KBM-7 (cell line): Measurements from ENCODE around the gene PKDCC.
"Not testable (repeated sequence)": the region's sequence is repeated elsewhere in the genome, so short reads cannot be mapped to it uniquely, and the experiment has no call there.

ENCODE experiments used
- DNase-seq: peaks from one replicate; pipeline ENCODE4 v3.0.0-alpha.2; 2015
- in situ Hi-C: fragments of 300-500 bp; cut with MboI; formaldehyde crosslinking; loops from 2 replicates; pipeline ENCODE4 v1.14.3; 2020; ENCODE audit warnings: low sequenced_read_pairs, low pct_unique_long_range_greater_than_20kb, mixed read lengths

Gene PKDCC

DNA sequence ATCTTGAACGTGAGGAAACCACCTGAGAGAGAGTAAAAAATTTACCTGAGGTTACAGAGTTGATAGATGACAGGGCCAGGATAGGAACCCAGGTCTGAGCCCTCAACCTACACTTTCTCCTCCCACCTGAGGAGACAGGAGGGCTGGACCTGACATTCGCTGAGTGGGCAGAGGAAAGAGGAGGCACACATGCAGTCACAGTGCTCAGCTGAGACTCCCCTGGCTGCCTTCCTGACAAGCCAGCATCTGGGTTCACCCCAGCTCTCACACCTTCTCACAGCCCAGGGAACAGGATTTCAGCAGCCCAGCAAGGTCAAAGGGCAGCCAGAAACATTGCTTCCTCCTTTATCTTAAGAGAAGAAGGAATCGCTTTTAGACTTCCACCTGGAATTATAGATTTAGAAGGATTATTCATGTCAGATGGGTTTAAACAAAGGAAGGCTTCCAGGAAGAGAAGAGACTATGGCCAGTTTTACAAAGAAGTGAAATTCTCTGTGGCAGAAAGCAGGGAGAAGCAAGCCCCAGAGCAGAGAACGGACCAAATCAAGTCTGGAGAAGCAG is 18.1 kb upstream of the PKDCC start:
- in situ Hi-C loops = no loop called here
- no peak for DNase-seq

DNA sequence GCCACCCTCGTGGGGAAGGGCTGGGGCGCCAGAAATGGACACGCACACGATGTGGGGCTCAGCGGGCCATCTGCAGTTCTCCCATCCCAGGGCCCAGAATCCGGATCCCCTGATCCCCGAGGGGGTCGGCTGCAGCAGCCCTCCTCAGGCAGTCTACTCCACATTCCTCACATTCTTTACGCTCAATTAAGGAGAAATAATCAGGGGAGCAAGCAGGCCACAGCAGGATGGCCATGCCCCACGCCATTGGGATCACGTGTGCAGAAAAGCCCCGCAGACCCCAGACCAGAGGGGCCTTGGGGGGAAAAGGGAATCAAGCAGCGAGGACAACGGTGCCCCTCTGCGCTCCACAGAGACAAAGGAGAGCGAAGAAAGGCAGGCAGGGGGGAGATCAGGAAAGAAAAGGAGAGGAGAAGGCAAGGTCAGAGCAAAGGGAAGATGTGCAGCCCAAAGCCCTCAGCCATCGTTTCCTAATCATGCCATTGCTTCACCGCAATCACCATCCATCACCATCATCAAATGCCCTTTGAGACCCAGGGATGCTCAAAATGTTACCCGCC is 17.5 kb upstream of the PKDCC start:
- in situ Hi-C loops = no loop called here
- DNase-seq = no peak

DNA sequence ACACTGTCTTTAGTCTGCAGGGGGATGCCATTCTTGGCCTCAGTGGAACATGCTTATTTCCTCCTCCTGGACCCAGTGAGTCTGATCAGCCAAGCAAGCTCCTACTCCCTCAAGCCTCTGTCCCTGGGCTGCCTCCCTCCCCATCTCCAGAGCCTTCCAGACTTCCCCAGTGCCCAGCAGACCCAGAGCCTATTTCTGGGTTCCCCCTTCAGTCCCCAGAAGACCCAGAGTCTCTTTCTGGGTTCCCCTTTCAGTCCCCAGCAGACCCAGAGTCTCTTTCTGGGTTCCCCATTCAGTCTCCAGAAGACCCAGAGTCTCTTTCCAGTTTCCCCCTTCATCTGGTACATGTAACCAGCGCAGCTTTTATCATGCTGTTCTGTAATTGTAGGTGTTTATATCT is 17.0 kb upstream of the PKDCC start:
- no peak for DNase-seq
- in situ Hi-C loops = no loop called here

DNA sequence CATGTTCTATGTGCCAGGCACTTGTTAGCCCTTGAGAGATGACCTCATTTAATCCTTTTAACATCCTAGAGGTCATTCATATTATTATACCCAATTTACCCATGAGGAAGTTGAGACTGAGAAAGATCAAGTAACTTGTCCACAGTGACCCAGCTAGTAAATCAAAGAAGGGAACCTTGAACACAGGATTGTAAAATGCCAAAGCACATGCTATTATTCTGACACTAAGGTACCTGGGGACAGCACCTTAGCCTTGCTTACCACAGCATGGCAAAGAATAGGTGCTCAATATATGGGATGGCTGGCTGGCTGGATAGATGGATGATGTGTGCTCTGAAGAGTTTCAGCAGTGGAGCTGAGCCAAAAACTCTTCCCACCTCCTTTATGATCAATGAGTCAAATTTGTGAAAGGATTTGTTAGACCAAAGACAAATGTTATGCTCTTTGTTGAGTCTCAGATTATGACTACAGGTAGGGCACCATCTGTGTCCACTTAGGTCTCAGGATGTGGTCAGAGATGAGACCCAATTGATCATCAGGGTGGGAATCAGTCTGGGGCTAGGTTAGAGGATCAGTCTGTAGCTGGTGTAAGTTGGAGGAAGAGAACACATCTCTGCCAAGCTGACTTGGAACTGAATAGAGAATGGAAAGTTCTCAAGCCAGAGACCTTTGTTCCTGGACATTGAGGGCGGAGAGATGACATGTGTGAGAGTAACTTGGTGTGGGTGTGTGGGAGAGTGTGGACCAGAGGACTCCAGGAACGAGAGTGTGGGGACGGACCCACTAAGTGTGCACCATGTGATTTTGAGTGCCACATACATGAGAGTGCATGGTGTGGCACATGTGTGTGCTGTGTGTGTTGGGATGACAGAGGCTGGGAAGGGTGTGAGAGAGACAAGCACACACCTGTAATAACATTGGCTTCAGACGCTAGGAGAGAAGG is 16.3 kb upstream of the PKDCC start:
- in situ Hi-C loops = no loop called here
- DNase-seq = no peak

DNA sequence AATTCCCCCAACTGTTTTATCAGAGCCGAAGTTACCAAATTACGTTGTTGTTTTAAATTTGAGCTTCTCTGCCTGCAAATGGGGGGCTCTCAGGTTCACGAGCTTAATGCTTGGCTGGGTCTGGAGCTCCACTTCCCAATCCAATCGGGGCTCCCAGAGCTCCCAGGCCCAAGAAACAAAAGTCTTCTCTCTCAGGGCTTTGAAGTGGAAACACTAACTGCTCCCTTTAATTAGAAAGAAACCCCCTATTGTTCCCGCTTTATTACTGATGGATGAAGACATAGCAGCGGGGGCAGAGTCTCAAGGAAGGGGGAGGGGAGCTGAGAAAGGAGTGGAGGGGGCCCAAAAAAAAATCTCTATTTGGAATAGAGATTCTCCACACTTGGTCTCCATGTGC is 15.6 kb upstream of the PKDCC start:
- in situ Hi-C loops = no loop called here
- DNase-seq = no peak

DNA sequence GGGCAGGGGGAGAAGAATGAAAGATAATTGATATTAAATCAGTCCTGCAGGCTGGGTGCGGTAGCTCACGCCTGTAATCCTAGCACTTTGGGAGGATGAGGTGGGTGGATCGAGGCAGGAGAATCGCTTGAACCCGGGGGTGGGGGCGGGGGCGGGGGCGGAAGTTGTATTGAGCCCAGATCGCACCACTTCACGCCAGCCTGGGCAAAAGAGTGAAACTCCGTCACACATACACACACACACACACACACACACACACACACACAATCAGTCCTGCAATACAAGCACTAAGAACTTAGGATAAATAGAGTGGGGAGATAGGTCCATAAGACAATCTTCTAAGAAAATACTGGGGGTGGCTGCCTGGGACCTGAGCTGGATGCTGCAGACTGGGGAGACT is 15.1 kb upstream of the PKDCC start:
- no peak for DNase-seq
- in situ Hi-C loops = no loop called here

DNA sequence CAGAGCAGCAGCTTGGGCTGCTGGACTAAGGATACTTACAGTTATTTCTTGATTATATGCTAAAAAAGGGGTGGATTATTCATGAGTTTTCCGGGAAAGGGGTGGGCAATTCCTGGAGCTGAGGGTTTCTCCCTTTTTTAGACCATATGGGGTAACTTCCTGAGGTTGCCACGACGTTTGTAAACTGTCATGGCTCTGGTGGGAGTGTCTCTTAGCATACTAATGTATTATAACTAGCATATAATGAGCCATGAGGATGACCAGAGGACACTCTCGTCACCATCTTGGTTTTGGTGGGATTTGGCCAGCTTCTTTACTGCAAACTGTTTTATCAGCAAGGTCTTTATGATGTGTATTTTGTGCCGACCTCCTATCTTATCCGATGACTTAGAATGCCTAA is 13.7 kb upstream of the PKDCC start:
- DNase-seq, in situ Hi-C loops: not testable (repeated sequence)

DNA sequence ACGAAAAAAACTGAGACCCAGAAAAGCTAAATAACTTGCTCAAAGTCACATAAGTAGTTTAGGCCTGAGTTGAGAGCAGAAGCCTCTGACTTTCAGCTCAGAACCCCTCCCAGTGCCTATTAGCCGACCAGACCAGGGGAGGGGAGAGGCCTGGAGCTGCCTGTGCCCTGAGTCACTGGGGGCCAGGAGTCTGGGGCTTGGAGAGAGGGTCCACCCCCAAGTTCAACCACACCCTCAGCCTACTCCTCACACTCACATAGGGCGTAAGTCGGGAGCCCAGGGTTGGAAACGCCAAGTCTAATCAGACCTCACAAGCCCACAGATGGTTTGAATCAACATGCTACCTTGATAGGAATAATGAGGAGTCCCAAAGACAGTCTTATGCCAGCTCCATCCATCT is 12.6 kb upstream of the PKDCC start:
- in situ Hi-C loops = no loop called here
- DNase-seq = no peak

DNA sequence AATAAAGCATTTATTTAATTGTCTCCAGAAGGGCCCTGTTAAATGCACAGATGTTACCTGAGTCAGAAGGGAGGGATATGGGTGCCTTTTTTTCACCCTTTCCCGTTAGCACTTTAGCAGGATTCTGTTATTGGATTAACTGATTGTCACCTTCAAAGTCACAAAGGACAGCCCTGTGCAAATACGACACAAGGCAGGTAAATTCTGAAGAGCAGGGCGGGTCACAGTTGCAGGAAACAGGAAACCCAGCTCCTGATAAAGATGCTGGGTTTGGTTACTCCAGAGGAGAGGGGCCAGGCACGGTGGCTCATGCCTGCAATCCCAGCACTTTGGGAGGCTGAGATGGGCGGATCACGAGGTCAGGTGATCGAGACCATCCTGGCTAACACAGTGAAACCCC is 11.4 kb upstream of the PKDCC start:
- in situ Hi-C loops = no loop called here
- DNase-seq = no peak

DNA sequence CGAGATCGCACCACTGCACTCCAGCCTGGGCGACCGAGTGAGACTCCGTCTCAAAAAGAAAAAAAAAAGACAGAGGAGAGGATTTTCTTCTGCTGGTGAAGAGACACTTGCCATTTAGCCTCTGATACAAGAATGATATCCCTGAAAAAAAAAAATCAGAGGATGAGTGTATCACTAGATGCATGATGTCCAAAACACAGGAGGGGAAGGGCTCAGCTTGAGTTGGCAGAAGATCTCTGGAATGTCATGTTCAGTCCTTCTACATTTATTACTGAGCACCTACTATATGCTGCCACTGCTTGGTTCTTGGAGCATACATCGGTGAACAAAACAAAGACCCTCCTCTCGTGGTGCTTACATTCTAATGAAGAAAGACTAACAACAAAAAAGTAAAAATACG is 10.9 kb upstream of the PKDCC start:
- DNase-seq = no peak
- in situ Hi-C loops = no loop called here

DNA sequence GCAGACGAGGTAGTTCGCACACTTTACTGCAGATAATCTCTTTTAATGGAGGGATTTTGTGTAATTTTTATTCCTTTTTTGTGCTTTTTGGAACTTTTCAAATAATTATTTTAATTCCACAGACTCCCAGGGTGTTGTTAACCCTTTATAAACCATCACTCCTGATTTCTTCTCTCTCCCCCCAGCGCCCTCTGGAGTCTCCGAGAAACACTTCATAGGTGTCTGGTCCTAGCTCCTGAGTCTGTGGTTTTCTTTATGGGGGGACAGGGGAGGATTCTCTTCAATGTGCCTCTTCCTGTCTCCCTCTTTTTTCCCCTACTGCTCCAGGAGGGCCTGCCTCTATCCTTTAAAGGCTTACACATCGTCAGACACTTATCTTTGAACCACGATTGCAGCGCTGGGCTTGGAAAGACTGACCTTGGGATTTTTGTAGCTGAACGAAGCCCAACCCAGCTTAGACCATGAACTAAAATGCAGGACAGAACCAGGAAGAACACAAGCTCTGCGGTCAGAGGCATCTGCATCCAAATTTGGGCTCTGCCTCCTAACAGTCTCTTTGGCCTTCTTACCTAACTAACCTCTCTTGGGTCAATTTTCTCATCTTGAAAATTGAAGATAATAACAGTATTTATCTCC is 7.1 kb upstream of the PKDCC start:
- DNase-seq = no peak

DNA sequence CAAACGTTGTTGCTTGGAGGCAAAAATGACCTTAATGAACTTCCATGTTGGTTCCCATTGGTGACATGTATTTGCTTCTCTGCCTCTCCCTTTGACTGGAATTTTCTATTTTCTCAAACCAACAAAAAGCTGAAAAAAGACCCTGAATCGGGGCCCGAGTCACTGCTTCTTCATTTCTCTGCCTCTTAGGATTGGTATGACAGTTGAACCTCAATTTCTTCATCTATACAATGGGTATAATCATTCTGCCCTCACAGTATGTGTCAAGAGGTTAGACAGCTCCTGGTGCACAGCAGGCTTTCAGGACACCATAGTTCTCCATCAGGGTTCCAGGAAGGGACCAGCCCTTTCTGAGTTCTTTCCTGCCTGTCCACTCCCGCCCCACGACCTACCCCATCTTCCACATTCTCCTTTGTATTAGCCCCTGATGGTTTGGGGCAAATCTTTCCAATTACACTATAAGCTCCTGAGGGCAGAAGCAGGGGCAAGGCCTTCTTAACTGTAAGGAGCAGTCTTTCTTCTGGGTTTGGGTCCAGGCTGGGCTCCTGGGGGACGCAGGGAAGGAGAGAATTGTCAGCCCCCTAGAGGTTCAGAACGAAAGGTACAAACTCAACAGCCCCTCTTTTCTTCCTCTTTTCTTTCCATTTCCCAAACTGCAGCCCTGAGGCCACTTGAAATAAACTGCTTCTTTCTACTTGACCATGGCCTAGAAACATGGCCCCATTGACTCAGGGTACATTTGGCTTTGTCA is 6.3 kb upstream of the PKDCC start:
- peak; percentile 35 for DNase-seq
- in situ Hi-C loops = no loop called here

More for the DNA sequence above, 7.1 kb upstream of the PKDCC start:
- in situ Hi-C loops = no loop called here

DNA sequence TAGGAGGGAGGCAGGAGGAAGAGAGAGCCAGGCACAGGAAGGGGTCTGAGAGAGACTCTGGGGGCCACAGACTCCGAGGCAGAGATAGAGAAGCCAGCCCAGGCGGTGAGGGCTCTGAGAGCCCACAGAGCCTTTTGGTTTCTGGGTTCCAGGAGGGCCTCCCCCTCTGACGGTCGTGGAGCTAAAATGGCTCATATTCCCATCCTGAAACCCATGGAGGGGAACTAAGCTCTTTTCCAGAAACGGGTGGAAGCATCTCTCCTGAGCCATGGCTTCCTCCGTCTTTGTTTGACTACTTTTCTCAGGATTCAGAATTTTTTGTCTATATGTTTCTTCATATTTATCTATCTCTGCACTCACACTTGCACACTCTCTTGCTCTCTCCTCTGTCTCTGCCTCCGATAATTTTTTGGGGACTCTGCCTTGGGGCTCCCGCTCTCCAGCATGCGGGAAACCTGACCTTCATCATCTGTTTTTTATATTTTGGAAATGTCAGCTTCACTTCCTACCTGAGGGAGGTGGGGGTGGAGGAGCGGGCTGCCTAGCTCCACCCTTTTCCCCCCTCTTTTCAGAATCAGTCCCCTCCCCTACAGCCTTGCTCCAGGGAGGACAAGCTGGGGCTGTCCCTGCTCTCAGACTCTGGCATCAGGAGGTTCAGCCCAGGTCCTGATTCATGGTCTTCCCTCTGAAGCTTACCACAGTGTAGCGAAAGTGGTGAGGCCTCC is 5.0 kb upstream of the PKDCC start:
- no peak for DNase-seq
- in situ Hi-C loops = no loop called here

DNA sequence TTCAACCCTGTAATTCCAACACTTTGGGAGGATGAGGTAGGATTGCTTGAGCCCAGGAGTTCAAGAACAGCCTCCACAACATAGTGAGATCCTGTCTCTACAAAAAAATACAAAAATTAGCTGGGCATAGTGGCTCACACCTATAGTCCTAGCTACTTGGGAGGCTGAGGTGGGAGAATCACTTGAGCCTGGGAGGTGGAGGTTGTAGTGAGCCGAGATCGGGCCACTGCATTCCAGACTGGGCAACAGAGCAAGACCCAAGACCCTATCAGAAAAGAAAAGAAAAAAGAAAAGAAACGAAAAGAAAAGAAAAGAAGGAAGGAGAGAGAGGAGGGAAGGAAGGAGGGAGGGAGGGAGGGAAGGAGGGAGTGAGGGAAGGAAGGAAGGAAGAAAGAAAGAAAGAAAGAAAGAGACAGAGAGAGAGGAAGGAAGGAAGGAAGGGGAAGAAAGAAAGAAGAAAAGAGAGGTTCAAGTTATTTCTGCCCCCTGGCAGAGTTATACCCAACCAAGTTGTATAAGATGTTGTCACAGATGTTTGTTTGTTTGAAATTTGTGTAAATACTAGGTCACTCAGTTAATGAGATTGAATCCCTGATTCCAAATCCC is 3.9 kb upstream of the PKDCC start:
- in situ Hi-C loops = no loop called here
- DNase-seq = no peak

DNA sequence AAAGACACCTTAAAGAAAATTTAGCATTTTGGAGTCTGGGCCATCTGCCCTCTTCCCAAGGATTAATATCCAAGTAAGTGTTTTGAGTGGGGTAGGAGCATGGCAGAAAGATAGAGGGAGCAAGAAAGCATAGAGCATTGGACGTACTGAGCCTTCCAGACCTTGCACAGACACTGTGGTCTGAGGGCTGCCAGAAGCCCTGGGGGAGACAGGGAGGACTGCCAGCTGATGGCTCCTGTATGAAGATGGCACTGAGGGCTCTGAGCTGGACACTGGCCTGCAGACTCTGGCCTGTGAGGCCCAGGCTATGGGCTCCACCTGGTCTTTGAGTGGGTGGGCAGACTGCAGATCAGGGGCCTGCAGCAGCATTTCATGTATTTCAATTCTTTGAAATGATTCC is 2.9 kb upstream of the PKDCC start:
- DNase-seq = no peak
- in situ Hi-C loops = no loop called here

DNA sequence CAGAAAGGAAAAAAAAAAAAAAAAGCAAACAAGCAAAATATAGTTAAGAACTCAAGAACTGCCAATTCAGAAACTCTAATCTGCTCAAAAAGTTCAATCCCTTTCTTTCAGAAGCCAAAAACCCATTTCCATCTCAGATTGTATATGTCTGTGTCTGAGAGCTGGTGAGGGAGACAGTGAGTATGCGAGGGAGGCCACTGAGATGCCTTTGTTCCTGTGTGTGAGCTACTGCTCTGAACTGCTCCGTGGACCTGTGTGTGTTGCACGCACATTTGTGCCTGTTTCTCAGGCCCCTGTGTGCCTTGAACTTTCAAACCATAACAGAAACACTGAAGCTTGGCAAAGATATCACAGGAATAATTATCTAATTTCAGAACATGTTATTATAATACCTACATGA is 2.5 kb upstream of the PKDCC start:
- no peak for DNase-seq
- in situ Hi-C loops = no loop called here

DNA sequence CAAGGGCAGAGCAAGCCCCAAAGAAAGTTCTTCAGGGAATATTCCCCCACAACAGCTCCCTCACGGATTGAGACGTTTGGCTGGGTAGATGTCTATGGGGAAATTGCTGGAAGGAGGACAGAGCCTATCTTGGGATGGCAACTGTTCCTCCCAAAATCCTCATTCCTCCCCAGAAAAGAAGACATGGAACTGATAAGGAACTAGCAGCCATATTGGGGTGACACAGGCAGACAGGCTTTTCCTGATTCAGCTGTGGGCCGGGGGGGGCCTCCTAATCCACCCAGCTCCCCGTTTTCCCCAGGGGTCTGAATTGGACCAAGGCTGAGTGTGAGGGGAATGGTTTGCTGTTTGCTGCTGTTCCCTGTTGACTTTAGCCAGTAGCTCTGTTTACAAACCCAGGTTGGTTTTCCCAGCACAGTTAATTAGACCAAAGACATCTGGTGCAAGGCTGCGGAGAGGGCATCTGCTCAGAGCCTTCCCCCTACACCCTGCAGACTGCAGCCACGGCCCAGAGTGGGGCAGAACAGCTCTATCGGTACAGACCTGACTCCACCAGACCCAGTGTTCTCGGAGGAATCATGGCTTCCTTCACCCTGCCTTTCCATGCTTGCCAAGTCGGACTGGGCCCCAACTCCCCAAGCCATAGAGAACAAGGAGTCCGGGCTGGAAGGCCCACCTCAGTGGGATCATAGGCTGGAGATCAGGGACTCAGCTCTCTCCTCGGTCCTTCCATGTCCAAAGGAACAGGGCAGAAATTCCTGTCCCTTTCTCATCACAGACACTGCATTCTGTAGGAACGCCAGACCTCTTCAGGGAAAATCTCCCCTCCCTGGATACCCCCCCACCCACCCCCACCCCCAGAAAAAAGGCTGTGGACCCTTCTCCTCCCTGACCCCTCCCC is 1.7 kb upstream of the PKDCC start:
- no peak for DNase-seq
- in situ Hi-C loops = no loop called here
